Measurements from ENCODE around the gene GRID2. TPM values are rescaled to one million over a fixed set of nuclear protein-coding genes. Genes with fewer than 3 reads are reported as not detected.

GRID2 gene
- total and polyA plus RNA-seq, 2 of the 4 experiments (the other 2 are of a cell fraction), result under 0.01 TPM; not detected in 1

DNA sequence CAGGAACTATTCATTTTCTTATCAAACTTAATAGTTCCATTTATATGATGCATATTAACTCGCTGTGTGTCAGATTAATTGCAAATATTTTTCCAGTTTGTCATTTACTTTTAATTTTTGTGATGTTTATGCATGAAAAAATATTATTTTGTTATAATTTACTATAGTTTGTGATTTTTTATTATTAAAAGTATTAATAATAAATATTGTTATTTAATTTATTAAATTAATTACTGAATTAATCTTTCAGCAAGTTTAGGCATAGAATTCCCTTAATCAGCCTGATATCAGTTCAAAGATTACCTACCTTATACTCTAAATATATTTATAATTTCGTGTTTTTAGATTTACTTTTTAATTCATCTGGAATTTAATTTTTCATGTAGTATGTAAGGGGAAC lies 1509.3 kb downstream of the GRID2 start:
- H3K14ac ChIP-seq (replicated peaks; ENCODE audit: low read depth, low read length), result no peak overlapping the region
- no peak for TF ChIP-seq MAFK (IDR thresholded peaks at IDR 0.05; ENCODE audit: low read depth, low read length)
- TF ChIP-seq ELK1 (IDR thresholded peaks at IDR 0.05; ENCODE audit: borderline replicate concordance, low read depth, low read length), result no peak
- TF ChIP-seq MAZ (IDR thresholded peaks at IDR 0.05; ENCODE audit: borderline replicate concordance, low read depth, low read length), result no peak
- no peak for TF ChIP-seq CHD1 (IDR thresholded peaks at IDR 0.05; ENCODE audit: low read depth, low read length)
- TF ChIP-seq NFE2L2 (IDR thresholded peaks at IDR 0.05; ENCODE audit: low read depth, low read length), result no peak
- TF ChIP-seq POLR2A (IDR thresholded peaks at IDR 0.05; ENCODE audit: low read depth, low read length), result no peak
- no peaks in the 10 kb centered on the region for H3K36me3 ChIP-seq (ENCODE audit: control insufficient read depth, insufficient read depth, low read length)
- H2BK15ac ChIP-seq (ENCODE audit: low read depth, low read length), result no peak overlapping the region
- dilution Hi-C loops (cut with HindIII; ENCODE audit: low sequenced_read_pairs, unreplicated experiment) (no loop called here), intact Hi-C loops (cut with micrococcal nuclease) (no loop called here), in situ Hi-C loops (cut with MboI; ENCODE audit: low sequenced_read_pairs) (loop anchor here (25.0 kb wide), 1 partner anchor 774 kb away; no protein-coding TSS in a partner anchor)
- no peaks in the 10 kb centered on the region for H3K9me3 ChIP-seq (ENCODE audit: control insufficient read depth, insufficient read depth, low read length)
- no peak overlapping the region for H4K8ac ChIP-seq (ENCODE audit: low read depth in 2 of 2, low read length in 2 of 2)
- H3K27ac ChIP-seq (ENCODE audit: insufficient read depth, low read length), result no peak overlapping the region
- BruUV-seq (replicated peaks), result no TSS peak
- no peak for DNase-seq
- no CpG with 5 or more reads among the region's 2 CpGs for WGBS, 2 experiments (ENCODE audit: extremely low coverage in 2 of 2, insufficient read length in 1 of 2)
- H3K4ac ChIP-seq (ENCODE audit: low read depth, low read length), result no peak overlapping the region
- POLR2A ChIA-PET (ENCODE audit: unreplicated experiment), result no interaction called here
- H2BK5ac ChIP-seq (ENCODE audit: low read depth, low read length, poor library complexity, severe bottlenecking), result no peak overlapping the region
- H3K9me1 ChIP-seq (ENCODE audit: insufficient read depth, low read length), result no peaks in the 10 kb centered on the region
- CTCF ChIA-PET, result no interaction called here
- no peak overlapping the region for H2AK9ac ChIP-seq (replicated peaks; ENCODE audit: low read depth, low read length, poor library complexity)
- H3K9ac ChIP-seq (ENCODE audit: low read depth, low read length), result no peak overlapping the region
- H3K27me3 ChIP-seq (ENCODE audit: control insufficient read depth, insufficient read depth, low read length), result no peaks in the 10 kb centered on the region
- H4K91ac ChIP-seq (ENCODE audit: insufficient read depth, low read depth, low read length), result no peak overlapping the region
- no peak for ATAC-seq (ENCODE audit: low read depth)
- no peak overlapping the region for H2AK5ac ChIP-seq (ENCODE audit: low read depth, low read length)
- no peak overlapping the region for H3K56ac ChIP-seq (ENCODE audit: extremely low read depth, insufficient read depth, low read length)
- no peaks in the 10 kb centered on the region for H3K4me1 ChIP-seq (ENCODE audit: control insufficient read depth, insufficient read depth, low read length)
- H3K23ac ChIP-seq (ENCODE audit: low read depth, low read length), result no peak overlapping the region
- H3K4me2 ChIP-seq (ENCODE audit: low read depth, low read length), result no peak overlapping the region
- H2AFZ ChIP-seq (replicated peaks; ENCODE audit: low read length, poor library complexity), result no peak overlapping the region
- no peak overlapping the region for H2BK120ac ChIP-seq (ENCODE audit: low read depth, low read length)
- no peak overlapping the region for H4K5ac ChIP-seq (ENCODE audit: low read depth, low read length)
- H3K4me3 ChIP-seq (ENCODE audit: insufficient read depth, low read depth, low read length), result no peak overlapping the region
- no peaks in the 10 kb centered on the region for H4K20me1 ChIP-seq (ENCODE audit: insufficient read depth, low read length)
- H3K18ac ChIP-seq (ENCODE audit: low read depth, low read length), result no peak overlapping the region
- H2BK20ac ChIP-seq (ENCODE audit: low read depth, low read length), result no peak overlapping the region
- no peaks in the 10 kb centered on the region for H3K79me1 ChIP-seq (ENCODE audit: low read depth in 1 of 2, low read length in 2 of 2)
